Type B pancreatic cell (in vitro differentiated cells): ENCODE measurements around the gene NOD2. TPM values are rescaled to one million over a fixed set of nuclear protein-coding genes. Genes with fewer than 3 reads are reported as not detected.

Experiments used
- DNase-seq: peaks from one replicate; pipeline ENCODE4 v3.0.0; 2021; ENCODE audit warnings: mixed read lengths; ENCODE audit not compliant: unreplicated experiment; ENCODE audit errors: extremely low spot score
- H3K27ac Mint-ChIP-seq: 2 replicates; pipeline ENCODE4 v1.8.0; 2021; ENCODE audit warnings: mild to moderate bottlenecking, mixed read lengths
- H3K27me3 Mint-ChIP-seq: 2 replicates; pipeline ENCODE4 v1.8.0; 2021; ENCODE audit warnings: mixed read lengths
- H3K36me3 Mint-ChIP-seq: 2 replicates; pipeline ENCODE4 v1.8.0; 2021; ENCODE audit warnings: mixed read lengths
- H3K4me1 Mint-ChIP-seq: one replicate; pipeline ENCODE4 v1.8.0; 2021; ENCODE audit warnings: mixed read lengths; ENCODE audit not compliant: unreplicated experiment
- H3K4me3 Mint-ChIP-seq: 2 replicates; pipeline ENCODE4 v1.8.0; 2021; ENCODE audit warnings: mild to moderate bottlenecking, mixed read lengths
- H3K9me3 Mint-ChIP-seq: 2 replicates; pipeline ENCODE4 v1.8.0; 2021; ENCODE audit warnings: mixed read lengths
- CTCF ChIP-seq: fragments of 200-600 bp; sonication (generic); conservative IDR thresholded peaks from 2 replicates; pipeline ENCODE4 v1.5.0; 2021; ENCODE audit warnings: antibody characterized with exemption, mild to moderate bottlenecking
- total RNA-seq: library from RNA; stranded (reverse); gene quantifications from 2 replicates; pipeline ENCODE4 v1.2.1, GENCODE V29; 2021; ENCODE audit warnings: low replicate concordance

Gene NOD2
- total RNA-seq, 1 donor from 2014 or later: 0.31 TPM

DNA sequence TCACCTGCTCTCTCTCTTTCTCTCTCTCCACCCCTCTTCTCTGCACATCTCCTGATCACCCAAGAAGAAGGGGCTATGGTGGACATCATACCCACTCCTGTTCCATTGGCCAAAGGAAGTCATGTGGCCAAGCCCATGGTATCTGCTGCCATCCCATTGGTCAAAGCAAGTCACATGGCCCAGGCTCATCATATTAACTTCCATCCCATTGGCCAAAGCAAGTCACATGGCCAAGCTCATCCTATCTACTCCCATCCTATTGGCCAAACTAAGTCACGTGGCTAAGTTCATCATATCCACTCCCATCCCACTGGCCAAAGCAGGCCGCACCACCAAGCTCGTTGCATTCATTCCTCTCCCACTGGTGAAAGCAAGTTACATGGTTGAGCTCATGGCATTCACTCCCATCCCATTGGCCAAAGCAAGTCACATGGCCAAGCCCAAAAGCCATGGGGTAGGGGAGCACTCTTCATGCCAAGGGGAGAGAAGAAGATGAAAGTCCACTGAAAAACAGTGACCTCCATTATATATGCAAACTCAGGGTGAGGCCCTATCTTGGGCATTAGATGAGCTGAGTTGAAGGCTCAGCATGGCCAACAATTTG, 41.5 kb upstream of the NOD2 start:
- Mint-ChIP-seq H3K36me3 (peaks cover 20% of the 10 kb centered on the region), H3K4me3 (no peak overlapping the region), H3K4me1 (peaks cover 9% of the 10 kb centered on the region), H3K9me3 (peaks cover 13% of the 10 kb centered on the region), H3K27me3 (peaks cover 4% of the 10 kb centered on the region), H3K27ac (no peak overlapping the region)
- TF ChIP-seq CTCF: no peak
- no peak for DNase-seq

DNA sequence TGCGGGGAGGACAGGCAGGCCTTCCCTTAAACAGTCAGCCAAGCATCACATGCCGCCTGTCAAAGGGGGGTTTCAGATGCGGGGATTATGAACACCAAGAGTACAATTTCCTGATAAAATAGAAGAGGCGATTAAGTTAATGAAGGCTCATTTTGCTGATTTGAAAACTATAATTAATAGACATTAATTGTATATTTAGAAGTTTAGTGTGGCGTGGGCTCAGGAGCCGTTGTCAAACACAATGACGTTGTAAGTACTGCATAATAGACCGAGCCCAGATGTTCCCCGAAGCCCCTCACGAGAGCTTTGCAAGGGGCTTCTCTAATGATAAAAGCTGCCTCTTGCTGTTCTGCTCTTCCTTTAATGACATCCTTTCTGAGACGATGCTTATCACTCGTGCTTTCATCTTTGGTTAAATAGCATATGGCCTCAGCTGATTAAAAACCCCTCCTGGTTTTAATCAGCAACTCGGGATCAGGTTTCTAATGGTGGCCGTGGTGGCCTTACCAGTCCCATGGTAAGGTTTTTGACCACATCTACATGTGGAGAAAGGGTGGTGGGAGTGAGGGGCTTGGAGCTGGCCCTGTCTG, 40.5 kb upstream of the NOD2 start:
- peaks cover 16% of the 10 kb centered on the region for H3K36me3 Mint-ChIP-seq
- H3K4me1 Mint-ChIP-seq: peaks cover 13% of the 10 kb centered on the region
- no peak for DNase-seq
- H3K27me3 Mint-ChIP-seq: peaks cover 4% of the 10 kb centered on the region
- H3K4me3 Mint-ChIP-seq: no peak overlapping the region
- H3K9me3 Mint-ChIP-seq: peaks cover 9% of the 10 kb centered on the region
- H3K27ac Mint-ChIP-seq: no peak overlapping the region
- TF ChIP-seq CTCF: no peak

- H3K4me3 Mint-ChIP-seq: no peak overlapping the region
- no peak for TF ChIP-seq CTCF
- DNase-seq: no peak
- peaks cover 4% of the 10 kb centered on the region for H3K27me3 Mint-ChIP-seq
- peaks cover 13% of the 10 kb centered on the region for H3K4me1 Mint-ChIP-seq
- peaks cover 4% of the 10 kb centered on the region for H3K9me3 Mint-ChIP-seq
- peak overlapping the region; percentile 46 for H3K27ac Mint-ChIP-seq
- peaks cover 10% of the 10 kb centered on the region for H3K36me3 Mint-ChIP-seq
Measured at GRCh38 chr16:50653633-50654519, 39.5 kb upstream of the NOD2 start.

DNA sequence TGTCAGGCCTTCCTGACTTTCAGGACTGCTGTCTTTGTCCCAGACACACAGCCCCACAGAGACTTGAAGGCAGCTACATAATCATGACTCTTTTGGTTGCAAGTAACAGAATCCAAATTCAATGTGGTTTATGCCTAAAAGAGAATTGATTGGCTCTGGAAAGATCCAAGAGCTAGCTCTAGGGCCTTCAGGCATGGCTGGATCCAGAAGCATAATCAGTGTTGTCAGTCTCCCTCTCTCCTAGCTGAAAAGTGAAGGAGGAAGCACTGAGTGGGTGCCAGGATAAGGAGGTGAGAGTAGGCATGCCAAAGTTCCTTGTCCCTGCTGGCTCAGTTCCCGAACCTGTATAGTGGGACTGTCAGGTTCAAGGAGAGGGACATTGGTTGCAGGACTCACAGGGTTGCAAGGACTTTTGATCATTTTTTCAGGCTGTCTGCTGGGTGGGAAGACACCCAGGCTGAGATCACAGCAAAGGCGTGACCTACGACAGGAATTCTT, 37.8 kb upstream of the NOD2 start:
- no peak for TF ChIP-seq CTCF
- H3K27ac Mint-ChIP-seq: no peak overlapping the region
- peaks cover 4% of the 10 kb centered on the region for H3K27me3 Mint-ChIP-seq

DNA sequence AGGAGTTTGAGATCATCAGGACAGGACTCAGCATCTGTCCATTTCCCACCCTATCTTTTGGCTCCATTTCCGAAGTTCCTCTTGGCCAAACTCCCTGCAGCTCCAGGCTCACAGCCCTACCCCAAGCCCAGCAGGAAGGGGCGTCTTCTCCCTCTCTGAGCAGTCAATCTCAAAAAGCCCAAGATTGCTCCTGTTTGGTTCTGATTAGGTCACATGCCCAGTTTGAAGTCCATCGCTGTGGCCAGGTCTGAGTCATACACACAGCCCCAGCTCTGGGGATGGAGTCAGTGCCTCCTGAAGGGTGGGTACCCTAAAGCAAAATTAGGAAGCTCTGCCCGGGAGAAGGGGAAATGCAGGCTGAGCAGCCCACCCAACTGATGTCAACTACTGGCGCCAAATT, 36.2 kb upstream of the NOD2 start:
- Mint-ChIP-seq H3K4me1 (peaks cover 9% of the 10 kb centered on the region), H3K27ac (no peak overlapping the region), H3K27me3 (peaks cover 4% of the 10 kb centered on the region), H3K9me3 (no peaks in the 10 kb centered on the region), H3K4me3 (no peak overlapping the region), H3K36me3 (no peaks in the 10 kb centered on the region)
- no peak for TF ChIP-seq CTCF
- DNase-seq: no peak

More for the DNA sequence above, 37.8 kb upstream of the NOD2 start:
- H3K36me3 Mint-ChIP-seq: peaks cover 6% of the 10 kb centered on the region
- no peak for DNase-seq
- peaks cover 9% of the 10 kb centered on the region for H3K4me1 Mint-ChIP-seq
- H3K9me3 Mint-ChIP-seq: peaks cover 4% of the 10 kb centered on the region
- H3K4me3 Mint-ChIP-seq: no peak overlapping the region
